Mesenchymal stem cell (in vitro differentiated cells and primary cell): ENCODE results near the gene CACNG5. TPM values are rescaled to one million over a fixed set of nuclear protein-coding genes. Genes with fewer than 3 reads are reported as not detected.
A peak's percentile ranks its signal among the peaks of the same experiment; 100 is the strongest.

Experiments
- DNase-seq: peaks from one replicate; pipeline ENCODE4 v3.0.0-alpha.2; 2013
- H2AFZ ChIP-seq: one replicate; pipeline ENCODE4 v1.6.1; 2013; ENCODE audit warnings: low read depth, mild to moderate bottlenecking, control low read depth, inconsistent platforms, low read length, moderate library complexity
- H2AK5ac ChIP-seq: 2 replicates; pipeline ENCODE4 v1.6.1; 2013; ENCODE audit warnings: low read length, moderate library complexity, mild to moderate bottlenecking, inconsistent platforms; ENCODE audit not compliant: severe bottlenecking
- H2BK120ac ChIP-seq: one replicate; pipeline ENCODE4 v1.6.1; 2013; ENCODE audit warnings: low read depth, mild to moderate bottlenecking, inconsistent platforms, low read length, moderate library complexity
- H2BK12ac ChIP-seq, 2 experiments: one replicate each; pipeline ENCODE4 v1.6.1; 2013; ENCODE audit warnings: inconsistent platforms in 2 of 2, low read length in 2 of 2, mild to moderate bottlenecking in 2 of 2, moderate library complexity in 2 of 2, control low read depth in 1 of 2
- H2BK15ac ChIP-seq: one replicate; pipeline ENCODE4 v1.6.1; 2013; ENCODE audit warnings: mild to moderate bottlenecking, low read depth, inconsistent platforms; ENCODE audit not compliant: poor library complexity, severe bottlenecking
- H2BK5ac ChIP-seq: 2 replicates; pipeline ENCODE4 v1.6.1; 2013; ENCODE audit warnings: low read depth, mild to moderate bottlenecking, low read length, control low read depth, inconsistent platforms; ENCODE audit not compliant: poor library complexity, severe bottlenecking
- H3K14ac ChIP-seq, 2 experiments: one replicate each; pipeline ENCODE4 v1.6.1; 2013; ENCODE audit warnings: inconsistent platforms in 2 of 2, low read length in 2 of 2, control low read depth in 1 of 2, mild to moderate bottlenecking in 1 of 2, moderate library complexity in 1 of 2
- H3K18ac ChIP-seq, 2 experiments: one replicate each; pipeline ENCODE4 v1.6.1; 2013; ENCODE audit warnings: inconsistent platforms in 2 of 2, low read length in 2 of 2, control low read depth in 1 of 2, low read depth in 1 of 2, mild to moderate bottlenecking in 1 of 2
- H3K23ac ChIP-seq, 2 experiments: one replicate each; pipeline ENCODE4 v1.6.1; 2013; ENCODE audit warnings: inconsistent platforms in 2 of 2, low read length in 2 of 2, mild to moderate bottlenecking in 2 of 2, moderate library complexity in 2 of 2, control low read depth in 1 of 2
- H3K27ac ChIP-seq: 2 replicates; pipeline ENCODE4 v1.5.1; 2013; ENCODE audit warnings: mild to moderate bottlenecking, moderate library complexity, low read length, control low read depth, inconsistent platforms; ENCODE audit not compliant: poor library complexity, severe bottlenecking
- H3K27me3 ChIP-seq, 2 experiments: 2 replicates each; pipeline versions ENCODE4 v1.6.1 to v1.7.0; 2013; ENCODE audit warnings: low read length in 2 of 2, mild to moderate bottlenecking in 2 of 2, moderate library complexity in 2 of 2, control low read depth in 1 of 2, inconsistent platforms in 1 of 2; ENCODE audit not compliant: control insufficient read depth in 1 of 2, insufficient read depth in 1 of 2
- H3K36me3 ChIP-seq, 2 experiments: 2 replicates each; pipeline versions ENCODE4 v1.6.1 to v1.7.0; 2013; ENCODE audit warnings: low read length in 2 of 2, control low read depth in 1 of 2, inconsistent platforms in 1 of 2, low read depth in 1 of 2, mild to moderate bottlenecking in 1 of 2; ENCODE audit not compliant: insufficient read depth in 2 of 2, control insufficient read depth in 1 of 2
- H3K4ac ChIP-seq, 2 experiments: one replicate each; pipeline ENCODE4 v1.6.1; 2013; ENCODE audit warnings: inconsistent platforms in 2 of 2, low read length in 2 of 2, mild to moderate bottlenecking in 2 of 2, moderate library complexity in 2 of 2, control low read depth in 1 of 2, low read depth in 1 of 2
- H3K4me1 ChIP-seq: 2 replicates; pipeline ENCODE4 v1.6.1; 2013; ENCODE audit warnings: low read depth, low read length, control low read depth; ENCODE audit not compliant: control insufficient read depth, insufficient read depth
- H3K4me2 ChIP-seq: 2 replicates; pipeline ENCODE4 v1.6.1; 2013; ENCODE audit warnings: low read length, mild to moderate bottlenecking, inconsistent platforms; ENCODE audit not compliant: poor library complexity, severe bottlenecking
- H3K4me3 ChIP-seq, 2 experiments: 2 replicates each; pipeline versions ENCODE4 v1.5.1 to v1.7.0; 2013; ENCODE audit warnings: low read length in 2 of 2, mild to moderate bottlenecking in 2 of 2, control low read depth in 1 of 2, low read depth in 1 of 2; ENCODE audit not compliant: insufficient read depth in 1 of 2
- H3K79me1 ChIP-seq: replicated peaks from 2 replicates; pipeline ENCODE4 v1.6.1; 2013; ENCODE audit warnings: mild to moderate bottlenecking, control low read depth, low read length, inconsistent platforms; ENCODE audit not compliant: poor library complexity, severe bottlenecking
- H3K9ac ChIP-seq: 2 replicates; pipeline ENCODE4 v1.7.0; 2013; ENCODE audit warnings: mild to moderate bottlenecking, low read length, moderate library complexity
- H3K9me3 ChIP-seq: 2 replicates; pipeline ENCODE4 v1.7.0; 2013; ENCODE audit warnings: mild to moderate bottlenecking, low read length; ENCODE audit not compliant: control insufficient read depth
- H4K8ac ChIP-seq: one replicate; pipeline ENCODE4 v1.6.1; 2013; ENCODE audit warnings: inconsistent platforms, mild to moderate bottlenecking, low read length, moderate library complexity
- H4K91ac ChIP-seq: one replicate; pipeline ENCODE4 v1.6.1; 2013; ENCODE audit warnings: mild to moderate bottlenecking, low read length, inconsistent platforms
- WGBS: methylation state at CpG from one replicate; pipeline ENCODE4 v1.1.7; 2013; ENCODE audit warnings: mixed read lengths; 5-methylcytosine and 5-hydroxymethylcytosine counted together
- polyA plus RNA-seq, 2 experiments: library from polyadenylated mRNA; stranded (reverse); fragments of 200-250 nt; gene quantifications; one replicate each; pipeline ENCODE4 v1.2.3, GENCODE V29; 2013

The CACNG5 gene, protein sequence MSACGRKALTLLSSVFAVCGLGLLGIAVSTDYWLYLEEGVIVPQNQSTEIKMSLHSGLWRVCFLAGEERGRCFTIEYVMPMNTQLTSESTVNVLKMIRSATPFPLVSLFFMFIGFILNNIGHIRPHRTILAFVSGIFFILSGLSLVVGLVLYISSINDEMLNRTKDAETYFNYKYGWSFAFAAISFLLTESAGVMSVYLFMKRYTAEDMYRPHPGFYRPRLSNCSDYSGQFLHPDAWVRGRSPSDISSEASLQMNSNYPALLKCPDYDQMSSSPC
- polyA plus RNA-seq (2013, experiment 1 of 2), result not detected
- not detected for polyA plus RNA-seq (2013, experiment 2 of 2)

- H3K9ac ChIP-seq, result no peak within 1 kb of the TSS
- H2BK5ac ChIP-seq, result no peak within 1 kb of the TSS
- no peak within 1 kb of the TSS for H3K18ac ChIP-seq
- 10% methylated on average over 42 of the region's 57 CpGs for WGBS
- H3K23ac ChIP-seq, result no peak within 1 kb of the TSS
- no peaks in the 10 kb centered on the region for H3K79me1 ChIP-seq
- no peak within 1 kb of the TSS for H3K27ac ChIP-seq
- H2AFZ ChIP-seq, result no peak within 1 kb of the TSS
- H3K4me3 ChIP-seq, result no peak within 1 kb of the TSS
- no peak within 1 kb of the TSS for H4K91ac ChIP-seq
- H3K27me3 ChIP-seq, result peaks cover 85 to 88% of the 10 kb centered on the region in 2 experiments
- no peak within 1 kb of the TSS for H4K8ac ChIP-seq
- H3K14ac ChIP-seq, result no peak within 1 kb of the TSS
- peaks cover 7% of the 10 kb centered on the region for H3K4me1 ChIP-seq
- H2AK5ac ChIP-seq, result no peak within 1 kb of the TSS
- no peak for DNase-seq
- H2BK12ac ChIP-seq, result no peak within 1 kb of the TSS
- H2BK120ac ChIP-seq, result no peak within 1 kb of the TSS
- no peaks in the 10 kb centered on the region for H3K9me3 ChIP-seq
- H3K4me2 ChIP-seq, result no peak within 1 kb of the TSS
- H2BK15ac ChIP-seq, result no peak within 1 kb of the TSS
- H3K36me3 ChIP-seq, result no peaks in the 10 kb centered on the region
- no peak within 1 kb of the TSS for H3K4ac ChIP-seq
Measured at GRCh38 chr17:66834919-66835454, at the start of gene CACNG5. TSS of gene CACNG5 (plus strand) at chr17:66835117. CDS start at chr17:66877333, 42,216 bp downstream.

GRCh38 chr17:66786107-66786506, 48.8 kb upstream of the CACNG5 start:
- Histone ChIP-seq H3K36me3 (peaks cover 47 to 55% of the 10 kb centered on the region in 2 experiments), H3K9ac (no peak overlapping the region), H3K79me1 (peaks cover 10% of the 10 kb centered on the region), H2AK5ac (no peak overlapping the region), H3K27ac (no peak overlapping the region), H2AFZ (no peak overlapping the region), H3K14ac (peak overlapping the region in 1 of 2 experiments; percentile 26), H2BK120ac (no peak overlapping the region), H3K18ac (no peak overlapping the region), H2BK12ac (no peak overlapping the region), H4K91ac (no peak overlapping the region), H3K4ac (no peak overlapping the region), H3K4me1 (no peaks in the 10 kb centered on the region), H3K23ac (no peak overlapping the region), H4K8ac (no peak overlapping the region), H2BK5ac (no peak overlapping the region), H3K4me3 (no peak overlapping the region), H2BK15ac (no peak overlapping the region), H3K27me3 (no peaks in the 10 kb centered on the region), H3K4me2 (no peak overlapping the region), H3K9me3 (no peaks in the 10 kb centered on the region)
- DNase-seq, result no peak
- WGBS, result 88% methylated on average over 9 of the region's 10 CpGs

GRCh38 chr17:66787914-66788313, 47.0 kb upstream of the CACNG5 start:
- Histone ChIP-seq H2BK15ac (no peak overlapping the region), H4K8ac (no peak overlapping the region), H2AK5ac (no peak overlapping the region), H2BK12ac (no peak overlapping the region), H3K27me3 (no peaks in the 10 kb centered on the region), H3K4me2 (no peak overlapping the region), H3K4me1 (no peaks in the 10 kb centered on the region), H3K14ac (no peak overlapping the region), H3K9ac (no peak overlapping the region), H3K23ac (no peak overlapping the region), H3K4ac (no peak overlapping the region), H3K4me3 (no peak overlapping the region), H3K27ac (no peak overlapping the region), H4K91ac (no peak overlapping the region), H3K79me1 (peaks cover 10% of the 10 kb centered on the region), H3K9me3 (no peaks in the 10 kb centered on the region), H2BK5ac (no peak overlapping the region), H3K36me3 (peaks cover 57 to 61% of the 10 kb centered on the region in 2 experiments), H3K18ac (no peak overlapping the region), H2AFZ (no peak overlapping the region), H2BK120ac (no peak overlapping the region)
- no peak for DNase-seq
- WGBS, result 97% methylated on average over 3 of the region's 3 CpGs

GRCh38 chr17:66789093-66789492, 45.8 kb upstream of the CACNG5 start:
- no peak overlapping the region for H3K4me3 ChIP-seq
- H3K79me1 ChIP-seq, result peaks cover 5% of the 10 kb centered on the region

More at GRCh38 chr17:66789093-66789492, 45.8 kb upstream of the CACNG5 start:
- Histone ChIP-seq H3K4me1 (no peaks in the 10 kb centered on the region), H2BK15ac (no peak overlapping the region), H3K27ac (no peak overlapping the region), H3K18ac (no peak overlapping the region), H2BK12ac (no peak overlapping the region), H4K91ac (no peak overlapping the region), H4K8ac (no peak overlapping the region), H2BK5ac (no peak overlapping the region), H2AK5ac (no peak overlapping the region), H3K9me3 (no peaks in the 10 kb centered on the region), H3K14ac (no peak overlapping the region), H3K4ac (no peak overlapping the region), H3K9ac (no peak overlapping the region), H3K23ac (no peak overlapping the region), H2AFZ (no peak overlapping the region), H2BK120ac (no peak overlapping the region), H3K36me3 (peaks cover 54 to 68% of the 10 kb centered on the region in 2 experiments), H3K27me3 (no peaks in the 10 kb centered on the region), H3K4me2 (no peak overlapping the region)
- DNase-seq, result no peak
- WGBS, result 92% methylated on average over 12 of the region's 12 CpGs
